ENCODE data around the gene PDGFRA.
A peak's percentile ranks its signal among the peaks of the same experiment; 100 is the strongest.
"Not testable (repeated sequence)": the region's sequence is repeated elsewhere in the genome, so short reads cannot be mapped to it uniquely, and the experiment has no call there.

PDGFRA gene

DNA sequence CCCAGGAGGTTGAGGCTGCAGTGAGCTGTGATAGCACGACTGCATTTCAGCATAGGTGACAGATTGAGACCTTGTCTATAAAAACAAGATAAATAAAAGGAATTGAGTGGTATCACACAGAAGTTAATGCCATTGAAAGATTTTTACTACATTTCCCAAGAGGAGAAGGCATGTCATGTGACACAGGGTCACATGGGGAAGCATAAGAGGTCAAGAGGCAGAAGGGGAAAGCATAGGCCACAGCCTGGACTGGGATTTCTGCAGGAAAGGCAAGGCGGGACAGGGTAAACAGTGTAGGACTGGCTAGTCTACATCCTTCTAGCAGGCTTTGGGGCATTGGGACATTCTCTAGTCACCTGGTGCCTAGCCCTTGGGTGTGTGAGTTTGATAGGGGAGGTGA is 88.6 kb downstream of the PDGFRA start:
- DNase-seq (ENCODE audit: insufficient read length, low spot score) (no peak), FAIRE-seq (no peak)

DNA sequence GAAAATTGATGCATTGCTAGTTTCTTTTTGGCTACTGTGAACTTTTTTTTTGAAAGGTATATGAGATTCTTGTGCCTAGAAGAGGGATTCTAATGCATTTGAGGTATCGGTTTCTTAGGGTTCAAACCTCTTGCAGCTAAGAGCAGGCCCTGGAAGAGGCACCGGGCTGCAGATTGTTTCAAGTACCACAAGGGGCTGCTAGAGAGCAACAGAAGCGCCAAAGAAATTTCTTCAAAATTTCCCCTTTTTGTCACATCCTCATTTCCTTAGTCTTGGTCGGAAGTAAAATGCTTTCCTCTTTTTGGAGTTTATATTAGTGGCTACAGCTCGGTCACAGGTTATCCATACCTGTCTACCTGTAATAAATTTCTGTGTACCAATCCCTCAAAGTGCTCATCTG is 89.8 kb downstream of the PDGFRA start:
- FAIRE-seq = no peak

DNA sequence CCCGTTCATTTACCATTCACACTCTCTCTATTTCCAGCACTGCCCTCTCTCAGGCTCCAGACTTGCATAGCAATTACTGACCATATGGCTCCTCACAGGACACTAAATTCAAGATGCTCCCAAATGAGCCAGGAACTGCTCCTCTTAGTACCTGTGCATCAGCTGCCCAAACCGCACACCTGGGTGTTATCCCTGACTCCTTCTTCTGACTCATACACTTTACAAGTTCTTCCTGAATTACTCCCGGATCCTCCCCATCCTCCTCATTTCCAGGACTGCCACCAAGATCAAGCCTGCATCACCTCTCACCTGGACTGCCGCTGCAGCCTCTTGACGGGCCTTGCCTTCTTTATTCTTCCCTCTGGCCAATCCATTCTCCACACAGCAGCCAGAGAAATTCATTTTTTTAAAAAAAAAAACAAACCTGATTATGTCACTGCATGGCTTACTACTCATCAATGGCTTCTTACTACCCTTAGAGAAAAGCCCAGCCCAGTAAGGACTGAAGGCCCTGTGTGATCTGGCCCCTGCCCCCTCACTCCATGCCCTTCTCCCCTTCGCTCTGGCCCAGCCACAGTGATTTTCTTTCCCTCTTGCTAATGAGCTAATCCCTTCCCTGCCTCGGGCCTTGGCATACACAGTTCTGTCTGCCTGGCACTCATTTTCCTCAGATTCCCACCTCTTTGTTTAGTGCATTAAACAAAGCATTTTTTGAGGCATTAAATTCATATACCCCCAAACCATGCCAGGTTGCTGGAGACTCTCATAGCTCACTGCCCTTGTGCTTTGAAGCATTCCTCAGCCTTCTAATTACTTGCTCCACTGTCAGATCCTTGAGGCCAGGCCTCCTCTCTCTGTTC is 92.0 kb downstream of the PDGFRA start:
- no peak for FAIRE-seq
- no peak for DNase-seq (ENCODE audit: insufficient read length, low spot score)

More for the DNA sequence above, 89.8 kb downstream of the PDGFRA start:
- peak; percentile 30 for DNase-seq (ENCODE audit: insufficient read length, low spot score)

DNA sequence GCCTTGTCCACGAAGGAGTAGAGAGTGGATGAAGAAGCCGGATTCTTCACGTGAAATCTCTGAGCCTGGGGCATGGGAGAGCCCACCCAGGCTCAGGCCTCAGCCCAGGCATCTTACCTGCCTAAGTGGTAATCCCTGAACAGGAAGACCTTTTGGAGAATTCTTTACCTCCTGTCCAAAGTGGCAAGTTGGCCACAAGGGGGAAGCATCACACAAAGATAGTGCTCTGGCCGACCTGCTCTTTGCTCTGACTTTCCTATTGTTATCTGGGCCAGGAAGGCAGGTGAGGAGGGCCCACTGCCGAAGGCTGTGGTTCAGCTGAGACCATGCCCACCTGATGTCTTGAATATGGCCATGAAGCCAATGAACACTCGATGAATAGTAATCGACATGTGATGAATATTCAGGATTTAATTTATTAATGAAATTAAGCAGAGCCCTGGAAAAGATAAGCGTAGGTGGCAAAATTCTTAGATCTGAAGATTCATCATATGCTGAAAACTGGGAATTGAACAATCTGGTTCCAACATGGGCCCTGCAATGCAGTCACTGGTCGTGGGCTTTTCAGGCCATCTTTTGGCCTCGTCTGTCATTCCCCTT is 93.8 kb downstream of the PDGFRA start:
- DNase-seq (ENCODE audit: insufficient read length, low spot score) = peak; percentile 48
- FAIRE-seq = no peak

DNA sequence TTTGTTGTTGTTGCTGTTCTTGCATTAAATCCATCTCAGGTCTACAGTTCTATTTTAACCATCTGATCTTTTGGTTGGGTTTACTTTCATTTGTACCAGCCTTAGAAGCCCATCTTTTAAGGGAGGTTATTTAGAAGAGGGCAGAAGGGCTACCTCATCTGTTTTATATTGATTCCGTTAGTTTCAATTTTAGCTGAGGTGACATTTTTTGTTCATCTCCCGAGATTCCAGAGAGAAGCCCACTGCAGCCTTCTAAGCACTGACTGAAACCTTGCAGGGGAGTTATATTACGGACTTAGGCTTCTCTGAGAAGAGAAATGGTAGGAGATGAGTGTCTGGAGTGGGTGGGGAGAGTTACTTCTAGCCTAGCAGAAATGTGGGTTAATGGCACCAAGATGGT is 101.8 kb downstream of the PDGFRA start:
- DNase-seq (ENCODE audit: insufficient read length, low spot score) = no peak
- no peak for FAIRE-seq

DNA sequence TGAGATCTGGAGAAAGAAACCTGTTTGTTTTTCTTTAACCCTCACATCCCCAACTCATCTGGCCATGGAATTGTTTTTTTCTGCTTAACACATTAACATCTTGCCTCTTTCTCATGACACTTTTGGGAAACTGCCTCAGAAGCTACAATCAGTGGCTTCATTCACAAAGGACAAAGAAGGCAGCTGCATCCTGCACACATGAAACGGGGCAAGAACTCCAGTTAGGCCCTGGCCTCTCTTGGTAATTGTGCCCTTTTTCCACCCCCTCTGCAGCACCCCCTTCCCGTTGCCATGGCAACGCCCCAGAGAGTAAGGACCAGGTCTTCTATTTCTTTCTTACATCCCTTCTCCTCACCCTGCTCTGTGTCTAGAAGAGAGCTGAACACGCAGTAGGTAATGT is 103.4 kb downstream of the PDGFRA start:
- FAIRE-seq = no peak
- no peak for DNase-seq (ENCODE audit: insufficient read length, low spot score)

DNA sequence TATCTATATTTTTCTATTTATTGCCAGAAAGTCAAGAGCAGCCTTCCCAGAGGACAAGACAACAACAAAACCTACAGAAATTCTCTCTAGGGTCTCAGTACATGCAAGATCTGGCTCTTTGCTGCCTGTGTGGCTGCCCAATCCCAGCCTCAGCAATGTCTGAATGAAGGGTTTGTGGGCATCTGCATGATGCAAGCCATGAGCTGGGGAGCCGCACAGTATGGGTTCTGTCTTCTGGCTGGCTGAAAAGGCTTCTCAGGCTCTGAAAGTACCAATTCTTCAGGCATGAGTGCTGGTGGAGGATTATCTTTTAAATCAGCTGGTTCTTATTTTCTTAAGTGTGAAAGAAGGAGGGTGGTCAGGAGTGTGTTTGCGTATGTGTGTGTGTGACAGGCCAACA is 104.6 kb downstream of the PDGFRA start:
- no peak for FAIRE-seq
- no peak for DNase-seq (ENCODE audit: insufficient read length, low spot score)

DNA sequence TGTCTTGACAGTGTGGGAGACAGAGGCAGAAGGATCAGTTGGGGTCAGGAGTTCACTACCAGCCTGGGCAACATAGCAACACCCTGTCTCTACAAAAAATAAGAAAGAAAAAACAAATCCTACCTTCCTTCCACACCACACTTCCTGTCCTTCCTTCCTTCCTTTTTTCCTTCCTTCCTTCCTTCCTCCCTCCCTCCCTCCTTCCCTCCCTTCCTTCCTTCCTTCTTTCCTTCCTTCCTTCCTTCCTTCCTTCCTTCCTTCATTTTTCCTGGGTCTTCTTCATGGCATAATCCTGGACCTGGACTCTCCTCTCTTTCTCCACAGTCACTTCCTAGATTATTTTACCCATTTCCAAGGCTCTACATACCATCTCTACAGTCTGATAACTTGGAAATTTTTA is 105.7 kb downstream of the PDGFRA start:
- FAIRE-seq; DNase-seq (ENCODE audit: insufficient read length, low spot score): not testable (repeated sequence)

DNA sequence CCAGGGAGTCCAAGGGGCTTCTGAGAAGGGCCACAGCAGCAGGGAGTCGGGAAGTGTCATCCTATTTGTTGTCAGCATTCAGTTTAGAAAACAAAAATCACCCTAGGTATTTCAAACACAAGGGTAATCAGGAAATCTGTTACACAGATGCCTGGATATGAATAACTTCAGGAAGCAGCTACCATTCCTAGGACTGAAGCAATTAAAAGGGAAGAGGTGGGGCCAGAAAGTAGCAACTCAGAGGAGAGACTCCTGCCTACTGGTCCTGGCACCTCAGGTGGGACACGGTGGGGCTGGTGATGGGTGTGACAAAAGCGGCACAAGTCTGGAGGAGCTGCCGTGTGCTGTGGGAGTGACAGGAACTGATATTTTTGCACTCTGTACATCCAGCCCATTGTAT is 107.9 kb downstream of the PDGFRA start:
- no peak for FAIRE-seq
- DNase-seq (ENCODE audit: insufficient read length, low spot score) = no peak

DNA sequence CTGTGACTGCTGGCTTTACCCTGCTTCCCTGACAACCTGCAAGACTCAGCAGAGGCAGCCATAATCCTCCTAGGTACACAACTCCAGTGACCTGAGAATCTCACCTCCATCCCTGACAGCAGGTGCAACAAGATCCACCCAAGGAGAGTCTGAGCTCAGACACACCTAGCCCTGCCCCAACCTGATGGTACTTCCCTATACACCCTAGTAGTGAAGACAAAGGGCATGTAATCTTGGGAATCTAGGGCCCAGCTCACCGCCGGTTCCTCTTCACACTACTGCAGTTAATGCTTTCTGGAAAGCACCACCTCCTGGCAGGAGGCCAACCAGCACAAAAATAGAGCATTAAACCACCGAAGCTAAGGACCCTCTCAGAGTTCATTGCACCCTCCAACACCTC is 113.0 kb downstream of the PDGFRA start:
- FAIRE-seq = not testable (repeated sequence)

More for the DNA sequence above, 113.0 kb downstream of the PDGFRA start:
- not testable (repeated sequence) for DNase-seq (ENCODE audit: insufficient read length, low spot score)
